Measurements from ENCODE around the gene B4GALNT3. TPM values are rescaled to one million over a fixed set of nuclear protein-coding genes. Genes with fewer than 3 reads are reported as not detected.

Gene B4GALNT3
- total and polyA plus RNA-seq, 12 donors = 14.1 to 58.7 (median 36.5) TPM

- WGBS, 2 donors = 69 to 72% methylated on average over 11 of the region's 11 CpGs
- ATAC-seq = no peak
- peaks cover 0 to 11% (median 0%) of the 10 kb centered on the region in 7 donors for H3K27me3 ChIP-seq
- peaks cover 14 to 42% (median 27%) of the 10 kb centered on the region in 9 donors for H3K4me1 ChIP-seq
- H3K27ac ChIP-seq = no peak overlapping the region
- no peak overlapping the region for H3K4me3 ChIP-seq
- peaks cover 0 to 14% (median 0%) of the 10 kb centered on the region in 11 donors for H3K9me3 ChIP-seq
- TF ChIP-seq, protein P1, sequence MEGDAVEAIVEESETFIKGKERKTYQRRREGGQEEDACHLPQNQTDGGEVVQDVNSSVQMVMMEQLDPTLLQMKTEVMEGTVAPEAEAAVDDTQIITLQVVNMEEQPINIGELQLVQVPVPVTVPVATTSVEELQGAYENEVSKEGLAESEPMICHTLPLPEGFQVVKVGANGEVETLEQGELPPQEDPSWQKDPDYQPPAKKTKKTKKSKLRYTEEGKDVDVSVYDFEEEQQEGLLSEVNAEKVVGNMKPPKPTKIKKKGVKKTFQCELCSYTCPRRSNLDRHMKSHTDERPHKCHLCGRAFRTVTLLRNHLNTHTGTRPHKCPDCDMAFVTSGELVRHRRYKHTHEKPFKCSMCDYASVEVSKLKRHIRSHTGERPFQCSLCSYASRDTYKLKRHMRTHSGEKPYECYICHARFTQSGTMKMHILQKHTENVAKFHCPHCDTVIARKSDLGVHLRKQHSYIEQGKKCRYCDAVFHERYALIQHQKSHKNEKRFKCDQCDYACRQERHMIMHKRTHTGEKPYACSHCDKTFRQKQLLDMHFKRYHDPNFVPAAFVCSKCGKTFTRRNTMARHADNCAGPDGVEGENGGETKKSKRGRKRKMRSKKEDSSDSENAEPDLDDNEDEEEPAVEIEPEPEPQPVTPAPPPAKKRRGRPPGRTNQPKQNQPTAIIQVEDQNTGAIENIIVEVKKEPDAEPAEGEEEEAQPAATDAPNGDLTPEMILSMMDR (IDR thresholded peaks at IDR 0.05) = no peak
- no peak for DNase-seq
- intact Hi-C loops (cut with DNase I) = no loop called here
- H3K36me3 ChIP-seq = no peaks in the 10 kb centered on the region
These were observed 24.4 kb downstream of the B4GALNT3 start for GRCh38 chr12:484096-484495.

DNA sequence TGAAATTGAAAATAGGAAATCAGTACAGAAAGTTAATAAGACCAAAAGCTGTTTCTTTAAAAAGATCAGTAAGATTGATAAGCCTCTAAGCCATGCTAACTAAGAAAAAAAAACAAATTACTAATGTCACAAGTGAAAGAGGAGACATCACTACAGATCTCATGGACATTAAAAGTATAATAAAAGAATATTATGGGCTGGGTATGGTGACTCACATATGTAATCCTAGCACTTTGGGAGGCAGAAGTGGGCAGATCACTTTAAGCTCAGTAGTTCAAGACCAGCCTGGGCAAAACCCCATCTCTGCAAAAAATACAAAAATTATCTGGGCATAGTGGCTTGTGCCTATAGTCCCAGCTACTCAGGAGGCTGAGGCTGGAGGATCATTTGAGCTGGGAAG lies 30.5 kb downstream of the B4GALNT3 start:
- intact Hi-C loops (cut with DNase I) = no loop called here
- Histone ChIP-seq H3K4me3 (no peak overlapping the region), H3K27me3 (peaks cover 0 to 3% (median 0%) of the 10 kb centered on the region in 7 donors), H3K27ac (no peak overlapping the region), H3K4me1 (no peaks in the 10 kb centered on the region), H3K36me3 (no peaks in the 10 kb centered on the region), H3K9me3 (peaks cover 0 to 42% (median 12%) of the 10 kb centered on the region in 11 donors)
- ATAC-seq = no peak
- DNase-seq = no peak
- TF ChIP-seq, protein P1 (IDR thresholded peaks at IDR 0.05) = no peak

DNA sequence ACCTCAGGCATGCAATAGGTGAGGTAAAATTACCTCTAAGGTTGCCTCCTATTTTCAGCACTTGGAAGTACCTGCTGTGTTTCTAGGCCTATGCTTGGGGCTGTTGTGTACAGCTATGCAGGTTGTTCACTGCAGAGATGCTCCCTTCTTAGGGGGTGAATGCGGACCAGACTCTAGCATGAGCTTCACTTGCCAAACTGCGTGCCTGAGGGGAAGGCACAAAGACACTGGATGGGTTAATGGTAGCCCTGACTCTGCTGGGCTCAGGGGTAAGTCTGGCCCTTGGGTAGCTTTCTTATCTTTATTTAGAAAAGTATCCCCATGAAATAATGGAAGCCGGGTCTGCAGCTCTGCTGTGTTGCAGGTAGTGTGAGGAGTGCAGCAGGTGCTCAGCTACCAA lies 35.7 kb downstream of the B4GALNT3 start:
- ATAC-seq (no peak), DNase-seq (no peak)
- Histone ChIP-seq H3K36me3 (no peaks in the 10 kb centered on the region), H3K27ac (no peak overlapping the region), H3K4me3 (no peak overlapping the region), H3K9me3 (peaks cover 0 to 21% (median 4%) of the 10 kb centered on the region in 11 donors), H3K27me3 (no peaks in the 10 kb centered on the region), H3K4me1 (peaks cover 0 to 6% (median 0%) of the 10 kb centered on the region in 9 donors)
- WGBS, 2 donors = 80 to 87% methylated on average over 3 of the region's 3 CpGs
- intact Hi-C loops (cut with DNase I) = no loop called here
- TF ChIP-seq, protein P1 (IDR thresholded peaks at IDR 0.05) = no peak

DNA sequence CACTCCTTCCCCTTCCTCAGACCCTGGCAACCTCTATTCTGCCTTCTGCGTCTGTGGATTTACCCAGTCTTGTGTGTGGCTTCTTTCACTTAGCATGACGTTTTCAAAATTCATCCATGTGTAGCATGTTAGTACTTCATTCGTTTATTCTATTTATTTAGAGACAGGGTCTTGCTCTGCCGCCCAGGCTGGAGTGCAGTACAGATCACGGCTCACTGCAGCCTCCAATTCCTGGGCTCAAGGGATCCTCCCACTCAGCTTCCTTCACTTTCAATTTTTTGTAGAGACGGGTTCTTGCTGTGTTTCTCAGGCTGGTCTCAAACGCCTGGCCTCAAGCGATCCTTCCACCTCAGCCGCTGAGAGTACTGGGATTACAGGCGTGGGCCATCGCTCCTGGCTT lies 37.0 kb downstream of the B4GALNT3 start:
- TF ChIP-seq, protein P1 (IDR thresholded peaks at IDR 0.05) = no peak
- H3K9me3 ChIP-seq = peaks cover 0 to 11% (median 0%) of the 10 kb centered on the region in 11 donors
- ATAC-seq (no peak), DNase-seq (no peak)
- no peaks in the 10 kb centered on the region for H3K27me3 ChIP-seq
- intact Hi-C loops (cut with DNase I) = no loop called here
- peaks cover 0 to 9% (median 5%) of the 10 kb centered on the region in 9 donors for H3K4me1 ChIP-seq
- no peaks in the 10 kb centered on the region for H3K36me3 ChIP-seq
- no peak overlapping the region for H3K4me3 ChIP-seq
- no peak overlapping the region for H3K27ac ChIP-seq
- 84 to 85% methylated on average over 11 of the region's 11 CpGs for WGBS, 2 donors
